Central memory CD8-positive, alpha-beta T cell (primary cell): ENCODE data around the gene PPP1R3C.

ENCODE experiments used
- ATAC-seq: fragments of 150-1000 bp; cut with Tn5 transposase; replicated peaks from 2 replicates; pipeline ENCODE4 v1.10.0; 2022; ENCODE audit warnings: mild to moderate bottlenecking, moderate FRiP score, moderate number of reproducible peaks; ENCODE audit not compliant: poor library complexity, severe bottlenecking; ENCODE audit errors: extremely low read depth
- DNase-seq, 2 donors: peaks; one replicate each; pipeline ENCODE4 v3.0.0; 2021; ENCODE audit warnings: low spot score in 2 of 2
- H3K27ac Mint-ChIP-seq: one replicate; pipeline ENCODE4 v1.8.0; 2022; ENCODE audit warnings: low read depth, mild to moderate bottlenecking, moderate library complexity, mixed read lengths
- H3K27me3 Mint-ChIP-seq: one replicate; pipeline ENCODE4 v1.8.0; 2022; ENCODE audit warnings: mixed read lengths
- H3K36me3 Mint-ChIP-seq: one replicate; pipeline ENCODE4 v1.8.0; 2022; ENCODE audit warnings: mild to moderate bottlenecking, moderate library complexity, mixed read lengths; ENCODE audit not compliant: insufficient read depth
- H3K4me1 Mint-ChIP-seq: one replicate; pipeline ENCODE4 v1.8.0; 2022; ENCODE audit warnings: mixed read lengths
- H3K4me3 Mint-ChIP-seq: one replicate; pipeline ENCODE4 v1.8.0; 2022; ENCODE audit warnings: mild to moderate bottlenecking, moderate library complexity, mixed read lengths
- H3K9me3 Mint-ChIP-seq: one replicate; pipeline ENCODE4 v1.8.0; 2022; ENCODE audit warnings: mixed read lengths

Gene PPP1R3C

GRCh38 chr10:91632671-91633550 is at the start of gene PPP1R3C:
PPP1R3C (minus strand) TSS chr10:91633071; CDS start chr10:91632969, 102 bp downstream.
- ATAC-seq: peak; percentile 52
- DNase-seq: no peak
- Mint-ChIP-seq H3K27me3 (peaks cover 91% of the 10 kb centered on the region), H3K4me1 (no peaks in the 10 kb centered on the region), H3K4me3 (peak within 1 kb of the TSS; percentile 16), H3K27ac (no peak within 1 kb of the TSS), H3K9me3 (no peaks in the 10 kb centered on the region), H3K36me3 (no peaks in the 10 kb centered on the region)

- ATAC-seq: no peak
- no peak for DNase-seq
- no peaks in the 10 kb centered on the region for H3K27me3 Mint-ChIP-seq
- H3K9me3 Mint-ChIP-seq: no peaks in the 10 kb centered on the region
- H3K27ac Mint-ChIP-seq: no peak overlapping the region
- H3K4me1 Mint-ChIP-seq: no peaks in the 10 kb centered on the region
- H3K36me3 Mint-ChIP-seq: no peaks in the 10 kb centered on the region
- H3K4me3 Mint-ChIP-seq: no peak overlapping the region
These were observed 48.7 kb upstream of the PPP1R3C start for GRCh38 chr10:91681361-91682276.

GRCh38 chr10:91680487-91680886 is 47.6 kb upstream of the PPP1R3C start:
- Mint-ChIP-seq H3K27me3 (no peaks in the 10 kb centered on the region), H3K27ac (no peak overlapping the region), H3K36me3 (no peaks in the 10 kb centered on the region), H3K4me3 (no peak overlapping the region), H3K4me1 (no peaks in the 10 kb centered on the region), H3K9me3 (no peaks in the 10 kb centered on the region)
- DNase-seq: no peak
- ATAC-seq: no peak

- no peak overlapping the region for H3K4me3 Mint-ChIP-seq
- no peaks in the 10 kb centered on the region for H3K36me3 Mint-ChIP-seq
- DNase-seq: no peak
- no peaks in the 10 kb centered on the region for H3K4me1 Mint-ChIP-seq
- H3K27me3 Mint-ChIP-seq: peaks cover 7% of the 10 kb centered on the region
- ATAC-seq: no peak
- no peaks in the 10 kb centered on the region for H3K9me3 Mint-ChIP-seq
- H3K27ac Mint-ChIP-seq: no peak overlapping the region
These were observed 46.4 kb upstream of the PPP1R3C start for GRCh38 chr10:91679296-91679695.

GRCh38 chr10:91677911-91678310 is 45.0 kb upstream of the PPP1R3C start:
- H3K27ac Mint-ChIP-seq: no peak overlapping the region
- ATAC-seq: no peak
- no peaks in the 10 kb centered on the region for H3K4me1 Mint-ChIP-seq
- no peak overlapping the region for H3K4me3 Mint-ChIP-seq
- no peaks in the 10 kb centered on the region for H3K9me3 Mint-ChIP-seq
- H3K27me3 Mint-ChIP-seq: peaks cover 8% of the 10 kb centered on the region
- no peaks in the 10 kb centered on the region for H3K36me3 Mint-ChIP-seq
- DNase-seq: no peak

- peaks cover 27% of the 10 kb centered on the region for H3K27me3 Mint-ChIP-seq
- no peak overlapping the region for H3K27ac Mint-ChIP-seq
These were observed 39.2 kb upstream of the PPP1R3C start for GRCh38 chr10:91672021-91672608.

GRCh38 chr10:91668913-91669312 is 36.0 kb upstream of the PPP1R3C start:
- Mint-ChIP-seq H3K4me1 (peaks cover 6% of the 10 kb centered on the region), H3K9me3 (no peaks in the 10 kb centered on the region), H3K36me3 (no peaks in the 10 kb centered on the region), H3K4me3 (no peak overlapping the region), H3K27me3 (peaks cover 37% of the 10 kb centered on the region), H3K27ac (no peak overlapping the region)
- DNase-seq (no peak), ATAC-seq (no peak)

More at GRCh38 chr10:91672021-91672608, 39.2 kb upstream of the PPP1R3C start:
- no peaks in the 10 kb centered on the region for H3K9me3 Mint-ChIP-seq
- H3K4me1 Mint-ChIP-seq: peaks cover 6% of the 10 kb centered on the region
- H3K36me3 Mint-ChIP-seq: no peaks in the 10 kb centered on the region
- no peak overlapping the region for H3K4me3 Mint-ChIP-seq
- DNase-seq (no peak), ATAC-seq (no peak)

- Mint-ChIP-seq H3K4me3 (no peak overlapping the region), H3K4me1 (no peaks in the 10 kb centered on the region), H3K27me3 (peaks cover 52% of the 10 kb centered on the region), H3K36me3 (no peaks in the 10 kb centered on the region), H3K9me3 (no peaks in the 10 kb centered on the region), H3K27ac (no peak overlapping the region)
- no peak for DNase-seq
- no peak for ATAC-seq
These were observed 33.0 kb upstream of the PPP1R3C start for GRCh38 chr10:91665842-91666241.

- Mint-ChIP-seq H3K4me3 (no peak overlapping the region), H3K27ac (no peak overlapping the region), H3K9me3 (no peaks in the 10 kb centered on the region), H3K4me1 (no peaks in the 10 kb centered on the region), H3K36me3 (no peaks in the 10 kb centered on the region), H3K27me3 (peaks cover 63% of the 10 kb centered on the region)
- no peak for DNase-seq
- no peak for ATAC-seq
These were observed 31.6 kb upstream of the PPP1R3C start for GRCh38 chr10:91664426-91664825.

- no peak for ATAC-seq
- DNase-seq: no peak
- Mint-ChIP-seq H3K27ac (no peak overlapping the region), H3K4me1 (no peaks in the 10 kb centered on the region), H3K27me3 (peaks cover 76% of the 10 kb centered on the region), H3K9me3 (no peaks in the 10 kb centered on the region), H3K36me3 (no peaks in the 10 kb centered on the region), H3K4me3 (no peak overlapping the region)
These were observed 30.1 kb upstream of the PPP1R3C start for GRCh38 chr10:91662993-91663392.

- ATAC-seq (no peak), DNase-seq (no peak)
- Mint-ChIP-seq H3K27me3 (peaks cover 9% of the 10 kb centered on the region), H3K9me3 (no peaks in the 10 kb centered on the region), H3K4me1 (no peaks in the 10 kb centered on the region), H3K36me3 (no peaks in the 10 kb centered on the region), H3K4me3 (no peak overlapping the region), H3K27ac (no peak overlapping the region)
These were observed 20.5 kb upstream of the PPP1R3C start for GRCh38 chr10:91653219-91653870.

GRCh38 chr10:91652364-91652763 is 19.5 kb upstream of the PPP1R3C start:
- DNase-seq: no peak
- peaks cover 13% of the 10 kb centered on the region for H3K27me3 Mint-ChIP-seq
- no peak overlapping the region for H3K4me3 Mint-ChIP-seq

More at GRCh38 chr10:91652364-91652763, 19.5 kb upstream of the PPP1R3C start:
- ATAC-seq: no peak
- no peaks in the 10 kb centered on the region for H3K36me3 Mint-ChIP-seq
- no peak overlapping the region for H3K27ac Mint-ChIP-seq
- H3K9me3 Mint-ChIP-seq: no peaks in the 10 kb centered on the region
- H3K4me1 Mint-ChIP-seq: no peaks in the 10 kb centered on the region
